Breast epithelium (tissue), 3 donors: Measurements from ENCODE around the gene PTPN21.

Experiments
- POLR2A ChIP-seq: fragments of 450-650 bp; IDR thresholded peaks from one replicate; pipeline ENCODE4 v1.6.1; 2016; ENCODE audit warnings: antibody characterized with exemption, mild to moderate bottlenecking, moderate library complexity
- POLR2AphosphoS5 ChIP-seq, 3 donors: sonication (generic); formaldehyde crosslinking; IDR thresholded peaks; one replicate each; pipeline ENCODE4 v1.6.1; 2017; ENCODE audit warnings: antibody characterized with exemption in 3 of 3
- TF ChIP-seq, protein P1 (sequence below), 3 donors: fragments of 450-650 bp; IDR thresholded peaks; one replicate each; pipeline ENCODE4 v1.5.1; 2016 to 2017; ENCODE audit warnings: antibody characterized with exemption in 3 of 3, mild to moderate bottlenecking in 3 of 3, moderate library complexity in 3 of 3

DNA sequence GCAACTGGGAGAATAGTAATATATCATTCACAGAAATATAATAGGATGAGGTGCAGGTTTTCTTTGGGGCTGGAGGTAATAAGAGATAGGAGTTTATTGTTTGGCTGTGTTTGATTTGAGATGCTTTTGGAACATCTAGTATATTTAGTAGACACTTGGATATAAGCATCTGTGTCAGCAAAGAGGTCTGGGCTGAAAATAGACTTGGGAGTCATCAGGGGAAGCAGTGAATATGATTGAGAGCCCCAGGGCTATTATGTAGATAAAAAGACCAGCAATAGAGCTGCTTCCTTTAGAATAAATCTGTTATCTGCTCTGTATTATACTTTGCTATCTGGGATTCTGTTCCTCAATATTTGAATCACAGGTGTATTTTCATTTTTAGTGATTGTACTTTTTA lies 132.8 kb downstream of the PTPN21 start:
- TF ChIP-seq, protein P1, sequence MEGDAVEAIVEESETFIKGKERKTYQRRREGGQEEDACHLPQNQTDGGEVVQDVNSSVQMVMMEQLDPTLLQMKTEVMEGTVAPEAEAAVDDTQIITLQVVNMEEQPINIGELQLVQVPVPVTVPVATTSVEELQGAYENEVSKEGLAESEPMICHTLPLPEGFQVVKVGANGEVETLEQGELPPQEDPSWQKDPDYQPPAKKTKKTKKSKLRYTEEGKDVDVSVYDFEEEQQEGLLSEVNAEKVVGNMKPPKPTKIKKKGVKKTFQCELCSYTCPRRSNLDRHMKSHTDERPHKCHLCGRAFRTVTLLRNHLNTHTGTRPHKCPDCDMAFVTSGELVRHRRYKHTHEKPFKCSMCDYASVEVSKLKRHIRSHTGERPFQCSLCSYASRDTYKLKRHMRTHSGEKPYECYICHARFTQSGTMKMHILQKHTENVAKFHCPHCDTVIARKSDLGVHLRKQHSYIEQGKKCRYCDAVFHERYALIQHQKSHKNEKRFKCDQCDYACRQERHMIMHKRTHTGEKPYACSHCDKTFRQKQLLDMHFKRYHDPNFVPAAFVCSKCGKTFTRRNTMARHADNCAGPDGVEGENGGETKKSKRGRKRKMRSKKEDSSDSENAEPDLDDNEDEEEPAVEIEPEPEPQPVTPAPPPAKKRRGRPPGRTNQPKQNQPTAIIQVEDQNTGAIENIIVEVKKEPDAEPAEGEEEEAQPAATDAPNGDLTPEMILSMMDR (IDR thresholded peaks at IDR 0.05): no peak
- no peak for TF ChIP-seq POLR2AphosphoS5 (IDR thresholded peaks at IDR 0.05)
- TF ChIP-seq POLR2A: no peak
